Spleen (tissue), 11 donors: ENCODE data around the gene MYO1B. TPM values are rescaled to one million over a fixed set of nuclear protein-coding genes. Genes with fewer than 3 reads are reported as not detected.

Experiments used
- DNase-seq: peaks from one replicate; pipeline ENCODE4 v3.0.0-alpha.2; 2020
- H3K27ac ChIP-seq, 8 donors: fragments of 200-600 bp; sonication (generic) in 7 of 8; 1 replicate in 4 of 8; 2 replicates in 4 of 8; pipeline versions ENCODE4 v1.5.0 to v1.8.0; 2016 to 2021; ENCODE audit warnings: inconsistent platforms in 4 of 8, mild to moderate bottlenecking in 4 of 8, moderate library complexity in 1 of 8
- H3K27me3 ChIP-seq, 7 donors: fragments of 200-600 bp; sonication (generic) in 6 of 7; replicated peaks in 1 of 7; 1 replicate in 4 of 7; 2 replicates in 3 of 7; pipeline versions ENCODE4 v1.5.0 to v1.8.0; 2016 to 2021; ENCODE audit warnings: inconsistent platforms in 3 of 7, mild to moderate bottlenecking in 1 of 7
- H3K36me3 ChIP-seq, 6 donors: fragments of 200-600 bp; sonication (generic) in 5 of 6; 1 replicate in 4 of 6; 2 replicates in 2 of 6; pipeline versions ENCODE4 v1.5.0 to v1.8.0; 2016 to 2021; ENCODE audit warnings: inconsistent platforms in 2 of 6
- H3K4me1 ChIP-seq, 6 donors: fragments of 200-600 bp; sonication (generic) in 5 of 6; 1 replicate in 3 of 6; 2 replicates in 3 of 6; pipeline versions ENCODE4 v1.5.0 to v1.8.0; 2016 to 2021; ENCODE audit warnings: inconsistent platforms in 3 of 6
- H3K4me3 ChIP-seq, 8 donors: fragments of 200-600 bp; sonication (generic) in 7 of 8; 1 replicate in 4 of 8; 2 replicates in 4 of 8; pipeline versions ENCODE4 v1.5.0 to v1.8.0; 2016 to 2021; ENCODE audit warnings: inconsistent platforms in 4 of 8, mild to moderate bottlenecking in 4 of 8, moderate library complexity in 2 of 8
- H3K9me3 ChIP-seq, 8 donors: fragments of 200-600 bp; sonication (generic) in 7 of 8; 1 replicate in 4 of 8; 2 replicates in 4 of 8; pipeline versions ENCODE4 v1.5.0 to v1.8.0; 2016 to 2021; ENCODE audit warnings: inconsistent platforms in 4 of 8
- CTCF ChIP-seq, 11 experiments: fragments of 200-600 bp in 7 of 11; fragments of 450-650 bp in 4 of 11; sonication (generic) in 4 of 11; IDR thresholded peaks in 8 of 11; conservative IDR thresholded peaks in 3 of 11; 1 replicate in 7 of 11; 2 replicates in 4 of 11; pipeline versions ENCODE4 v1.4.0 to v1.8.0; 2016 to 2021; ENCODE audit warnings: antibody characterized with exemption in 11 of 11, inconsistent platforms in 4 of 11, mild to moderate bottlenecking in 1 of 11
- POLR2A ChIP-seq, 3 donors: fragments of 450-650 bp; IDR thresholded peaks; one replicate each; pipeline ENCODE4 v1.5.1; 2017; ENCODE audit warnings: antibody characterized with exemption in 3 of 3, mild to moderate bottlenecking in 1 of 3
- POLR2AphosphoS5 ChIP-seq, 3 donors: sonication (generic); formaldehyde crosslinking; IDR thresholded peaks; one replicate each; pipeline ENCODE4 v1.5.1; 2017; ENCODE audit warnings: antibody characterized with exemption in 3 of 3
- WGBS, 5 donors: extraction: QIAGEN DNeasy Blood & Tissue Kit in 3 of 5; methylation state at CpG; one replicate each; pipeline versions ENCODE4 v1.1.5 to v1.1.7; 2013 to 2018; 5-methylcytosine and 5-hydroxymethylcytosine counted together
- intact Hi-C: fragments of 100-400 bp; cut with DNase I; formaldehyde crosslinking; loops from one replicate; pipeline ENCODE4 v1.15.0; 2023; ENCODE audit warnings: low total_unique reads
- polyA plus RNA-seq, 3 donors: library from polyadenylated mRNA; stranded (reverse); fragments of 200-250 nt; gene quantifications; one replicate each; pipeline ENCODE4 v1.2.1, GENCODE V29; 2013
- total RNA-seq, 7 donors: library from RNA; depleted of rRNA in 3 of 7; stranded (reverse); fragments of >200 nt in 3 of 7; fragmentation: NEBNext Ultra II Directional in 4 of 7; extraction: Animal tissue kit (Norgen Biotek cat#: 25700) in 4 of 7; gene quantifications; one replicate each; pipeline versions ENCODE4 v1.1.0 to v1.2.1, GENCODE V29; 2016 to 2021
- donor health status: healthy with polysubstance abuse.
- donor health status: DM: no; HTN: no; CAD: no; lungs with moderate emphysema.
- donor health status: DM: no; HTN: no; CAD: no.
- donor health status: Bipolar disorder and iron deficiency.
- donor health status: healthy.
- donor health status: DM: no; HTN: no; CAD: no.
- donor health status: DM: yes; HTN: yes; CAD: no.

MYO1B gene
- total and polyA plus RNA-seq, 10 donors = 5.3 to 25.8 (median 19.0) TPM

- no peak for DNase-seq
- Histone ChIP-seq H3K27ac (no peak overlapping the region), H3K27me3 (no peaks in the 10 kb centered on the region), H3K4me1 (no peaks in the 10 kb centered on the region), H3K36me3 (no peaks in the 10 kb centered on the region), H3K9me3 (no peaks in the 10 kb centered on the region), H3K4me3 (no peak overlapping the region)
- 82 to 96% (median 87%) methylated on average over 7 of the region's 7 CpGs for WGBS, 5 donors
- TF ChIP-seq POLR2A (IDR thresholded peaks at IDR 0.05) (no peak), POLR2AphosphoS5 (IDR thresholded peaks at IDR 0.05) (no peak), CTCF (IDR thresholded peaks at IDR 0.05 in 8 of 11, conservative IDR thresholded peaks at IDR 0.05 in 3 of 11) (no peak)
- intact Hi-C loops = no loop called here
These were observed 10.6 kb downstream of the MYO1B start for GRCh38 chr2:191255756-191256312.

GRCh38 chr2:191257934-191258333 is 12.7 kb downstream of the MYO1B start:
- intact Hi-C loops = no loop called here
- Histone ChIP-seq H3K27ac (no peak overlapping the region), H3K9me3 (no peaks in the 10 kb centered on the region), H3K4me1 (no peaks in the 10 kb centered on the region), H3K27me3 (no peaks in the 10 kb centered on the region), H3K4me3 (no peak overlapping the region), H3K36me3 (no peaks in the 10 kb centered on the region)
- DNase-seq = no peak
- no peak for TF ChIP-seq CTCF (IDR thresholded peaks at IDR 0.05 in 8 of 11, conservative IDR thresholded peaks at IDR 0.05 in 3 of 11)
- TF ChIP-seq POLR2A (IDR thresholded peaks at IDR 0.05) = no peak
- no peak for TF ChIP-seq POLR2AphosphoS5 (IDR thresholded peaks at IDR 0.05)
- 92 to 97% (median 94%) methylated on average over 5 of the region's 5 CpGs for WGBS, 5 donors

GRCh38 chr2:191258996-191259395 is 13.8 kb downstream of the MYO1B start:
- 57 to 75% (median 63%) methylated on average over 3 of the region's 3 CpGs for WGBS, 5 donors
- Histone ChIP-seq H3K4me3 (no peak overlapping the region), H3K27ac (no peak overlapping the region), H3K36me3 (no peaks in the 10 kb centered on the region), H3K27me3 (no peaks in the 10 kb centered on the region), H3K9me3 (no peaks in the 10 kb centered on the region), H3K4me1 (no peaks in the 10 kb centered on the region)
- intact Hi-C loops = no loop called here
- DNase-seq = no peak
- TF ChIP-seq CTCF (IDR thresholded peaks at IDR 0.05 in 8 of 11, conservative IDR thresholded peaks at IDR 0.05 in 3 of 11) (no peak), POLR2AphosphoS5 (IDR thresholded peaks at IDR 0.05) (no peak), POLR2A (IDR thresholded peaks at IDR 0.05) (no peak)

GRCh38 chr2:191262436-191262835 is 17.2 kb downstream of the MYO1B start:
- Histone ChIP-seq H3K36me3 (no peaks in the 10 kb centered on the region), H3K9me3 (no peaks in the 10 kb centered on the region), H3K27ac (no peak overlapping the region), H3K4me3 (no peak overlapping the region), H3K27me3 (no peaks in the 10 kb centered on the region), H3K4me1 (peaks cover 0 to 6% (median 0%) of the 10 kb centered on the region in 6 donors)
- DNase-seq = no peak
- TF ChIP-seq CTCF (IDR thresholded peaks at IDR 0.05 in 8 of 11, conservative IDR thresholded peaks at IDR 0.05 in 3 of 11) (no peak), POLR2AphosphoS5 (IDR thresholded peaks at IDR 0.05) (no peak), POLR2A (IDR thresholded peaks at IDR 0.05) (no peak)
- intact Hi-C loops = no loop called here
- WGBS, 5 donors = 92 to 97% (median 96%) methylated on average over 5 of the region's 5 CpGs
